ENCODE measurements around the gene FGF1. TPM values are rescaled to one million over a fixed set of nuclear protein-coding genes. Genes with fewer than 3 reads are reported as not detected.

FGF1 gene
- polyA plus RNA-seq, 4 donors: 14.6 to 27.3 (median 20.8) TPM

- DNase-seq (ENCODE audit: low read depth in 4 of 4, low spot score in 2 of 4): no peak
Measured at GRCh38 chr5:142697356-142698255, 11.7 kb upstream of the FGF1 start.

GRCh38 chr5:142696379-142696778, 10.5 kb upstream of the FGF1 start:
- DNase-seq (ENCODE audit: low read depth in 4 of 4, low spot score in 2 of 4): no peak

GRCh38 chr5:142694092-142694856, 8.4 kb upstream of the FGF1 start:
- DNase-seq (ENCODE audit: low read depth in 4 of 4, low spot score in 2 of 4): no peak

GRCh38 chr5:142692321-142692894, 6.5 kb upstream of the FGF1 start:
- no peak for DNase-seq (ENCODE audit: low read depth in 4 of 4, low spot score in 2 of 4)

- no peak for DNase-seq (ENCODE audit: low read depth in 4 of 4, low spot score in 2 of 4)
Measured at GRCh38 chr5:142690667-142691066, 4.8 kb upstream of the FGF1 start.

- DNase-seq (ENCODE audit: low read depth in 4 of 4, low spot score in 2 of 4): no peak
Measured at GRCh38 chr5:142689081-142689480, 3.2 kb upstream of the FGF1 start.

- DNase-seq (ENCODE audit: low read depth in 4 of 4, low spot score in 2 of 4): no peak
Measured at GRCh38 chr5:142688281-142688989, 2.5 kb upstream of the FGF1 start.

- no peak for DNase-seq (ENCODE audit: low read depth in 4 of 4, low spot score in 2 of 4)
Measured at GRCh38 chr5:142686968-142687367, 1.1 kb upstream of the FGF1 start.

GRCh38 chr5:142686210-142686734, 382 bp upstream of the FGF1 start:
- no peak for DNase-seq (ENCODE audit: low read depth in 4 of 4, low spot score in 2 of 4)

GRCh38 chr5:142684508-142685041, 1.3 kb downstream of the FGF1 start:
- DNase-seq (ENCODE audit: low read depth in 4 of 4, low spot score in 2 of 4): no peak

- no peak for DNase-seq (ENCODE audit: low read depth in 4 of 4, low spot score in 2 of 4)
Measured at GRCh38 chr5:142683881-142684505, 1.9 kb downstream of the FGF1 start.

GRCh38 chr5:142683116-142683515, 2.8 kb downstream of the FGF1 start:
- DNase-seq (ENCODE audit: low read depth in 4 of 4, low spot score in 2 of 4): no peak

GRCh38 chr5:142680605-142681259, 5.2 kb downstream of the FGF1 start:
- DNase-seq (ENCODE audit: low read depth in 4 of 4, low spot score in 2 of 4): no peak

- DNase-seq (ENCODE audit: low read depth in 4 of 4, low spot score in 2 of 4): no peak
Measured at GRCh38 chr5:142679744-142680143, 6.1 kb downstream of the FGF1 start.

GRCh38 chr5:142678529-142678928, 7.4 kb downstream of the FGF1 start:
- DNase-seq (ENCODE audit: low read depth in 4 of 4, low spot score in 2 of 4): no peak

GRCh38 chr5:142677198-142677597, 8.7 kb downstream of the FGF1 start:
- no peak for DNase-seq (ENCODE audit: low read depth in 4 of 4, low spot score in 2 of 4)

GRCh38 chr5:142676318-142676717, 9.6 kb downstream of the FGF1 start:
- DNase-seq (ENCODE audit: low read depth in 4 of 4, low spot score in 2 of 4): no peak

- no peak for DNase-seq (ENCODE audit: low read depth in 4 of 4, low spot score in 2 of 4)
Measured at GRCh38 chr5:142674531-142675469, 11.1 kb downstream of the FGF1 start.
